NCI-H1417 (cell line): ENCODE results near the gene CHURC1.
"Not testable (repeated sequence)": the region's sequence is repeated elsewhere in the genome, so short reads cannot be mapped to it uniquely, and the experiment has no call there.

Source experiments
- DNase-seq, 3 experiments: peaks; one replicate each; lab custom pipeline; 2025; lab: John Stamatoyannopoulos, UW

Gene CHURC1

GRCh38 chr14:64910847-64911495 is 3.3 kb upstream of the CHURC1 start:
- DNase-seq, result peak in 1 of 3 experiments; percentile 3

GRCh38 chr14:64912261-64912660 is 2.0 kb upstream of the CHURC1 start:
- DNase-seq, result no peak

GRCh38 chr14:64913477-64913876 is 778 bp upstream of the CHURC1 start:
- not testable (repeated sequence) for DNase-seq

GRCh38 chr14:64915029-64915424 is 772 bp downstream of the CHURC1 start:
- no peak for DNase-seq

GRCh38 chr14:64915797-64916196 is 1.5 kb downstream of the CHURC1 start:
- DNase-seq, result no peak

- no peak for DNase-seq
Observed at GRCh38 chr14:64918216-64918615, 4.0 kb downstream of the CHURC1 start.

- DNase-seq, result no peak
Observed at GRCh38 chr14:64919215-64919614, 5.0 kb downstream of the CHURC1 start.

- DNase-seq, result no peak
Observed at GRCh38 chr14:64919618-64920017, 5.4 kb downstream of the CHURC1 start.

GRCh38 chr14:64920465-64920864 is 6.2 kb downstream of the CHURC1 start:
- no peak for DNase-seq

- no peak for DNase-seq
Observed at GRCh38 chr14:64923015-64923414, 8.8 kb downstream of the CHURC1 start.

GRCh38 chr14:64926398-64926995 is 12.2 kb downstream of the CHURC1 start:
- DNase-seq, result no peak

- DNase-seq, result no peak
Observed at GRCh38 chr14:64927031-64927430, 12.8 kb downstream of the CHURC1 start.

GRCh38 chr14:64928239-64929013 is 14.2 kb downstream of the CHURC1 start:
- DNase-seq, result no peak

- DNase-seq, result no peak
Observed at GRCh38 chr14:64929014-64929359, 14.7 kb downstream of the CHURC1 start.

- DNase-seq, result no peak
Observed at GRCh38 chr14:64930085-64930843, 16.0 kb downstream of the CHURC1 start.

GRCh38 chr14:64931123-64931522 is 16.9 kb downstream of the CHURC1 start:
- DNase-seq, result no peak

- DNase-seq, result no peak
Observed at GRCh38 chr14:64932231-64932630, 18.0 kb downstream of the CHURC1 start.

GRCh38 chr14:64934338-64934929 is 20.2 kb downstream of the CHURC1 start:
- no peak for DNase-seq

- no peak for DNase-seq
Observed at GRCh38 chr14:64935508-64935907, 21.3 kb downstream of the CHURC1 start.

GRCh38 chr14:64937171-64937820 is 23.0 kb downstream of the CHURC1 start:
- DNase-seq, result peak in 1 of 3 experiments; percentile 3

GRCh38 chr14:64937821-64938193 is 23.6 kb downstream of the CHURC1 start:
- peak in 1 of 3 experiments; percentile 3 for DNase-seq
